GM03348 (cell line): ENCODE data around the gene YTHDC1.
"Not testable (repeated sequence)": the region's sequence is repeated elsewhere in the genome, so short reads cannot be mapped to it uniquely, and the experiment has no call there.

Experiments used
- DNase-seq: peaks from one replicate; pipeline ENCODE4 v3.0.0; 2012; ENCODE audit warnings: low spot score

YTHDC1 gene

GRCh38 chr4:68288393-68288740 lies 61.5 kb downstream of the YTHDC1 start:
- DNase-seq: no peak

GRCh38 chr4:68287704-68288392 lies 62.0 kb downstream of the YTHDC1 start:
- DNase-seq: no peak

- DNase-seq: no peak
Observed at GRCh38 chr4:68283714-68284113, 66.2 kb downstream of the YTHDC1 start.

- DNase-seq: no peak
Observed at GRCh38 chr4:68283095-68283494, 66.8 kb downstream of the YTHDC1 start.

- DNase-seq: not testable (repeated sequence)
Observed at GRCh38 chr4:68281796-68282740, 67.8 kb downstream of the YTHDC1 start.

GRCh38 chr4:68278029-68278428 lies 71.9 kb downstream of the YTHDC1 start:
- no peak for DNase-seq

- DNase-seq: no peak
Observed at GRCh38 chr4:68277627-68278026, 72.3 kb downstream of the YTHDC1 start.

- DNase-seq: peak; percentile 18
Observed at GRCh38 chr4:68272860-68273259, 77.0 kb downstream of the YTHDC1 start.

- DNase-seq: peak; percentile 50
Observed at GRCh38 chr4:68272380-68272779, 77.5 kb downstream of the YTHDC1 start.

GRCh38 chr4:68271851-68272357 lies 78.0 kb downstream of the YTHDC1 start:
- peak; percentile 74 for DNase-seq

- no peak for DNase-seq
Observed at GRCh38 chr4:68267433-68267944, 82.4 kb downstream of the YTHDC1 start.

GRCh38 chr4:68264875-68265565 lies 84.9 kb downstream of the YTHDC1 start:
- DNase-seq: no peak
